Measurements from ENCODE around the gene IPCEF1.

- no peak for TF ChIP-seq CTCF (conservative IDR thresholded peaks at IDR 0.05; ENCODE audit: low read length)
- TF ChIP-seq EZH2phosphoT487 (IDR thresholded peaks at IDR 0.05; ENCODE audit: borderline replicate concordance), result no peak
Measured at GRCh38 chr6:154395878-154396277, 39.3 kb upstream of the IPCEF1 start.
